ENCODE data around the gene MPRIP. TPM values are rescaled to one million over a fixed set of nuclear protein-coding genes. Genes with fewer than 3 reads are reported as not detected.

Gene MPRIP
- total and polyA plus RNA-seq, 2 of the 13 experiments (the other 11 are each of a cell fraction or from before 2014, with no cell fraction given), result 50.2 to 52.4 TPM

DNA sequence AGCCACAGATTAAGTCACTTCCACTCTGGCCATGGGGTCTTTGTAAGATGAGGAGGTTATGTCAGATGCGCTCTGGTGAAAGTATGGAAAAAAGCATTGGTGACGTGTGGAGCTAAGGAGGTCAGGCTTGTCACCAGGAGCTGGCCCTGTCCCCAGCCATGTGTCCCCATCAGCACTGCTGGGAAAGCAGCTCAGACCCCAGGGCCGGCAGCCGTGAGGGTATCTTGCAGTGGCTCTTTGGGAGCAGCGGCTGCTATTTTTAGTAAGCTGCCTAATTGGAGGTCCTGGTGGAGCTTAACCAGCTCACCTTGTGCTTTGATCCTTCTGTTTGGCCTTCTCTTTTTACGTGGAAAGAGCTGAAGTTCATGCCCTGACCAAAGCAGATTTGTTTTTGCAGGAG lies 60.9 kb downstream of the MPRIP start (continued):
- TF ChIP-seq TBL1XR1 (IDR thresholded peaks at IDR 0.05; ENCODE audit: borderline replicate concordance, low read length, partially characterized antibody) (no peak), ZFX (CRISPR knock-in tag; IDR thresholded peaks at IDR 0.05; ENCODE audit: low read depth) (peak; percentile 22; the same call in 1 of the 2 replicates), JUN (CRISPR knock-in tag; IDR thresholded peaks at IDR 0.05) (no peak), MEF2D (CRISPR knock-in tag; IDR thresholded peaks at IDR 0.05) (peak; percentile 76; the same call in 1 of the 2 replicates), NR3C1 (CRISPR knock-in tag; IDR thresholded peaks at IDR 0.05) (no peak), ZFP41 (CRISPR knock-in tag; IDR thresholded peaks at IDR 0.05; ENCODE audit: borderline replicate concordance) (no peak), ZNF558 (CRISPR knock-in tag; IDR thresholded peaks at IDR 0.05; ENCODE audit: borderline replicate concordance) (no peak), ZNF547 (CRISPR knock-in tag; IDR thresholded peaks at IDR 0.05) (no peak), ZNF34 (CRISPR knock-in tag; IDR thresholded peaks at IDR 0.05; ENCODE audit: borderline replicate concordance) (no peak), SNRNP70 (IDR thresholded peaks at IDR 0.05; ENCODE audit: low read depth, low read length) (no peak), NFYB (CRISPR knock-in tag; IDR thresholded peaks at IDR 0.05) (no peak), ZNF780A (CRISPR knock-in tag; IDR thresholded peaks at IDR 0.05) (no peak)
- TF ChIP-seq, protein P1, sequence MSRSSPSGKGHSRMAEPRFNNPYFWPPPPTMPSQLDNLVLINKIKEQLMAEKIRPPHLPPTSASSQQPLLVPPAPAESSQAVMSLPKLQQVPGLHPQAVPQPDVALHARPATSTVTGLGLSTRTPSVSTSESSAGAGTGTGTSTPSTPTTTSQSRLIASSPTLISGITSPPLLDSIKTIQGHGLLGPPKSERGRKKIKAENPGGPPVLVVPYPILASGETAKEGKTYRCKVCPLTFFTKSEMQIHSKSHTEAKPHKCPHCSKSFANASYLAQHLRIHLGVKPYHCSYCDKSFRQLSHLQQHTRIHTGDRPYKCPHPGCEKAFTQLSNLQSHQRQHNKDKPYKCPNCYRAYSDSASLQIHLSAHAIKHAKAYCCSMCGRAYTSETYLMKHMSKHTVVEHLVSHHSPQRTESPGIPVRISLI (CRISPR knock-in tag; IDR thresholded peaks at IDR 0.05; ENCODE audit: borderline replicate concordance), result 0 out of 2 replicates have a peak, but pooled peaks have one; percentile 13

DNA sequence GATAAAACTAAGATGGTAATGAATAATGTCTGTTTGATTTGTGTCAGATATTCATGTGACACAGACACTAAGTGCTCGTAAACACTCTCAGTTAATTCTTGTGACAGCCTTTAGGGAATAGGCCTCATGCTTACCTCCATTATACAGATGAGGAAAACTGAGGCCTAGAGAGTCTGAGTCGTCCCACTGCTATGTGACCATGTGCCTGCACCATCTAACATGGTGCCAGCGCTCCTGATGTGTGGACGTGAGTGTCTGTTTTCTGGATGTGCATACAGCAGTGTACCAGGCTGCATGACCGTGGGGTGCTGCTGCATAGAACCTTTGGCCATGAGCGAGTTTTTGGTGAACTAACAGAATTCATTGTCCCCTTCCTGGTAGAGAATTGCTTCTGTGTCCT lies 61.8 kb downstream of the MPRIP start:
- Histone ChIP-seq H3K79me2 (ENCODE audit: insufficient read depth, low read length) (no peaks in the 10 kb centered on the region), H2AFZ (ENCODE audit: low read length) (no peak overlapping the region), H3K27me3 (ENCODE audit: control insufficient read depth in 1 of 2, insufficient read depth in 2 of 2, low read length in 2 of 2) (no peaks in the 10 kb centered on the region), H3K9me3 (ENCODE audit: low read length) (no peaks in the 10 kb centered on the region), H3K27ac (ENCODE audit: extremely low read length, insufficient read depth, low read length) (no peak overlapping the region), H3K9ac (ENCODE audit: insufficient read depth, low read depth, low read length) (no peak overlapping the region), H3K4me2 (ENCODE audit: low read depth, low read length) (no peak overlapping the region), H4K20me1 (ENCODE audit: insufficient read depth, low read length) (no peaks in the 10 kb centered on the region), H3K4me1 (ENCODE audit: insufficient read depth, low read length) (peaks cover 31% of the 10 kb centered on the region), H3K4me3 (replicated peaks in 1 of 3; ENCODE audit: insufficient read depth in 1 of 3, low read depth in 2 of 3, low read length in 3 of 3) (no peak overlapping the region), H3K36me3 (replicated peaks in 1 of 2; ENCODE audit: control insufficient read depth in 1 of 2, insufficient read depth in 2 of 2, low read length in 2 of 2) (0 out of 5 replicates have a peak, but pooled peaks cover 0 to 1% of the 10 kb centered on the region in 2 experiments)
- no peak for ATAC-seq
- CTCF ChIA-PET (ENCODE audit: low intra/inter-chr PET ratio, low total read pairs), result no interaction called here
- DNase-seq (ENCODE audit: low spot score), result no peak
- 100% methylated on average over 4 of the region's 6 CpGs for WGBS (ENCODE audit: low lambda C conversion rate)
- no TSS peak for BruUV-seq (replicated peaks)
- POLR2A ChIA-PET, result no interaction called here
- FAIRE-seq, result no peak
- in situ Hi-C loops (cut with HindIII; ENCODE audit: extremely low pct_ligation_motif_present, low pct_unique_long_range_greater_than_20kb) (no loop called here), intact Hi-C loops (cut with micrococcal nuclease; ENCODE audit: unreplicated experiment) (no loop called here)
- TF ChIP-seq PPARG (CRISPR knock-in tag; conservative IDR thresholded peaks at IDR 0.05) (no peak), MAF1 (CRISPR knock-in tag; IDR thresholded peaks at IDR 0.05; ENCODE audit: borderline replicate concordance) (no peak), TARDBP (CRISPR knock-in tag; IDR thresholded peaks at IDR 0.05) (no peak), ZNF746 (CRISPR knock-in tag; IDR thresholded peaks at IDR 0.05) (no peak), ZNF720 (CRISPR knock-in tag; IDR thresholded peaks at IDR 0.05) (no peak), ZNF563 (CRISPR knock-in tag; IDR thresholded peaks at IDR 0.05) (no peak), HOXA5 (CRISPR knock-in tag; IDR thresholded peaks at IDR 0.05) (no peak), LCORL (IDR thresholded peaks at IDR 0.05) (no peak), LCORL (CRISPR knock-in tag; IDR thresholded peaks at IDR 0.05) (no peak)
- TF ChIP-seq, protein P2, sequence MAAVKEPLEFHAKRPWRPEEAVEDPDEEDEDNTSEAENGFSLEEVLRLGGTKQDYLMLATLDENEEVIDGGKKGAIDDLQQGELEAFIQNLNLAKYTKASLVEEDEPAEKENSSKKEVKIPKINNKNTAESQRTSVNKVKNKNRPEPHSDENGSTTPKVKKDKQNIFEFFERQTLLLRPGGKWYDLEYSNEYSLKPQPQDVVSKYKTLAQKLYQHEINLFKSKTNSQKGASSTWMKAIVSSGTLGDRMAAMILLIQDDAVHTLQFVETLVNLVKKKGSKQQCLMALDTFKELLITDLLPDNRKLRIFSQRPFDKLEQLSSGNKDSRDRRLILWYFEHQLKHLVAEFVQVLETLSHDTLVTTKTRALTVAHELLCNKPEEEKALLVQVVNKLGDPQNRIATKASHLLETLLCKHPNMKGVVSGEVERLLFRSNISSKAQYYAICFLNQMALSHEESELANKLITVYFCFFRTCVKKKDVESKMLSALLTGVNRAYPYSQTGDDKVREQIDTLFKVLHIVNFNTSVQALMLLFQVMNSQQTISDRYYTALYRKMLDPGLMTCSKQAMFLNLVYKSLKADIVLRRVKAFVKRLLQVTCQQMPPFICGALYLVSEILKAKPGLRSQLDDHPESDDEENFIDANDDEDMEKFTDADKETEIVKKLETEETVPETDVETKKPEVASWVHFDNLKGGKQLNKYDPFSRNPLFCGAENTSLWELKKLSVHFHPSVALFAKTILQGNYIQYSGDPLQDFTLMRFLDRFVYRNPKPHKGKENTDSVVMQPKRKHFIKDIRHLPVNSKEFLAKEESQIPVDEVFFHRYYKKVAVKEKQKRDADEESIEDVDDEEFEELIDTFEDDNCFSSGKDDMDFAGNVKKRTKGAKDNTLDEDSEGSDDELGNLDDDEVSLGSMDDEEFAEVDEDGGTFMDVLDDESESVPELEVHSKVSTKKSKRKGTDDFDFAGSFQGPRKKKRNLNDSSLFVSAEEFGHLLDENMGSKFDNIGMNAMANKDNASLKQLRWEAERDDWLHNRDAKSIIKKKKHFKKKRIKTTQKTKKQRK (IDR thresholded peaks at IDR 0.05; ENCODE audit: low read length), result no peak
